ENCODE measurements around the gene NDUFV2.
"Not testable (repeated sequence)": the region's sequence is repeated elsewhere in the genome, so short reads cannot be mapped to it uniquely, and the experiment has no call there.

DNA sequence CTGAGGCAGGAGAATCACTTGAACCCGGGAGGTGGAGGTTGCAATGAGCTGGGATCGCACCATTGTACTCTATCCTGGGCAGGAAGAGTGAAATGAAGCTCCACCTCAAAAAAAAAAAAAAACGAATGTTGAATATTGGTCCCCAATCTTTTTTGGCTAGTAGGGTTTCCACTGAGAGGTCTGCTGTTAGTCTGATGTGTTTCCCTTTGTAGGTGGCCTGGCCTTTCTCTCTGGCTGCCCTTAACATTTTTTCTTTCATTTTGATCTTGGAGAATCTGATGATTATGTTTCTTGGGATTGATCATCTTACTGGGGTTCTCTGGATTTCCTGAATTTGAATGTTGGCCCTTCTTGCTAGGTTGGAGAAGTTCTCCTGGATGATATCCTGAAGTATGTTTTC lies 69.4 kb downstream of the NDUFV2 start:
- TF ChIP-seq, protein P1, sequence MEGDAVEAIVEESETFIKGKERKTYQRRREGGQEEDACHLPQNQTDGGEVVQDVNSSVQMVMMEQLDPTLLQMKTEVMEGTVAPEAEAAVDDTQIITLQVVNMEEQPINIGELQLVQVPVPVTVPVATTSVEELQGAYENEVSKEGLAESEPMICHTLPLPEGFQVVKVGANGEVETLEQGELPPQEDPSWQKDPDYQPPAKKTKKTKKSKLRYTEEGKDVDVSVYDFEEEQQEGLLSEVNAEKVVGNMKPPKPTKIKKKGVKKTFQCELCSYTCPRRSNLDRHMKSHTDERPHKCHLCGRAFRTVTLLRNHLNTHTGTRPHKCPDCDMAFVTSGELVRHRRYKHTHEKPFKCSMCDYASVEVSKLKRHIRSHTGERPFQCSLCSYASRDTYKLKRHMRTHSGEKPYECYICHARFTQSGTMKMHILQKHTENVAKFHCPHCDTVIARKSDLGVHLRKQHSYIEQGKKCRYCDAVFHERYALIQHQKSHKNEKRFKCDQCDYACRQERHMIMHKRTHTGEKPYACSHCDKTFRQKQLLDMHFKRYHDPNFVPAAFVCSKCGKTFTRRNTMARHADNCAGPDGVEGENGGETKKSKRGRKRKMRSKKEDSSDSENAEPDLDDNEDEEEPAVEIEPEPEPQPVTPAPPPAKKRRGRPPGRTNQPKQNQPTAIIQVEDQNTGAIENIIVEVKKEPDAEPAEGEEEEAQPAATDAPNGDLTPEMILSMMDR (IDR thresholded peaks at IDR 0.05): not testable (repeated sequence)
- not testable (repeated sequence) for TF ChIP-seq POLR2A (IDR thresholded peaks at IDR 0.05)

Measured in lower leg skin (tissue), 3 donors.